ENCODE measurements around the gene CFI.

CFI gene

GRCh38 chr4:109713500-109713899 is 88.3 kb downstream of the CFI start:
- no peaks in the 10 kb centered on the region for H3K36me3 ChIP-seq

GRCh38 chr4:109708990-109709389 is 92.8 kb downstream of the CFI start:
- TF ChIP-seq CTCF (IDR thresholded peaks at IDR 0.05; ENCODE audit: low read depth, low read length) = no peak
- no peaks in the 10 kb centered on the region; the same call in 1 of the 2 replicates for H3K27me3 ChIP-seq
- H3K36me3 ChIP-seq = no peaks in the 10 kb centered on the region
- no peaks in the 10 kb centered on the region for H3K9me3 ChIP-seq
- DNase-seq = no peak
- H3K4me3 ChIP-seq (ENCODE audit: low read depth, low read length) = no peak overlapping the region
- H3K4me1 ChIP-seq = no peaks in the 10 kb centered on the region; the same call in 1 of the 2 replicates

More at GRCh38 chr4:109713500-109713899, 88.3 kb downstream of the CFI start:
- no peaks in the 10 kb centered on the region for H3K27me3 ChIP-seq
- no peak for TF ChIP-seq CTCF (IDR thresholded peaks at IDR 0.05; ENCODE audit: low read depth, low read length)
- H3K9me3 ChIP-seq = no peaks in the 10 kb centered on the region
- no peaks in the 10 kb centered on the region for H3K4me1 ChIP-seq
- DNase-seq = no peak
- H3K4me3 ChIP-seq (ENCODE audit: low read depth, low read length) = no peak overlapping the region

GRCh38 chr4:109708435-109708834 is 93.4 kb downstream of the CFI start:
- Histone ChIP-seq H3K4me3 (ENCODE audit: low read depth, low read length) (no peak overlapping the region), H3K4me1 (no peaks in the 10 kb centered on the region; the same call in 1 of the 2 replicates), H3K27me3 (no peaks in the 10 kb centered on the region; the same call in 1 of the 2 replicates), H3K36me3 (no peaks in the 10 kb centered on the region), H3K9me3 (no peaks in the 10 kb centered on the region)
- TF ChIP-seq CTCF (IDR thresholded peaks at IDR 0.05; ENCODE audit: low read depth, low read length) = no peak
- no peak for DNase-seq

- no peak for DNase-seq
- Histone ChIP-seq H3K27me3 (peaks cover 3% of the 10 kb centered on the region), H3K4me3 (ENCODE audit: low read depth, low read length) (peak overlapping the region; percentile 57), H3K9me3 (no peaks in the 10 kb centered on the region), H3K36me3 (no peaks in the 10 kb centered on the region), H3K4me1 (no peaks in the 10 kb centered on the region; the same call in 1 of the 2 replicates)
- no peak for TF ChIP-seq CTCF (IDR thresholded peaks at IDR 0.05; ENCODE audit: low read depth, low read length)
Measured at GRCh38 chr4:109703664-109704361, 98.0 kb downstream of the CFI start.

GRCh38 chr4:109702950-109703663 is 98.7 kb downstream of the CFI start, which contains the start of gene CASP6:
Gene CASP6 (minus strand): TSS chr4:109703445. CDS start chr4:109703395, 50 bp downstream.
- peak; percentile 52 for TF ChIP-seq CTCF (IDR thresholded peaks at IDR 0.05; ENCODE audit: low read depth, low read length)
- no peaks in the 10 kb centered on the region for H3K9me3 ChIP-seq
- peak within 1 kb of the TSS; percentile 57 for H3K4me3 ChIP-seq (ENCODE audit: low read depth, low read length)
- DNase-seq = peak; percentile 59
- H3K36me3 ChIP-seq = no peaks in the 10 kb centered on the region
- no peaks in the 10 kb centered on the region; the same call in 1 of the 2 replicates for H3K4me1 ChIP-seq
- peaks cover 3% of the 10 kb centered on the region for H3K27me3 ChIP-seq
